ENCODE measurements around the gene CD226.
"Not testable (repeated sequence)": the region's sequence is repeated elsewhere in the genome, so short reads cannot be mapped to it uniquely, and the experiment has no call there.

Gene CD226

DNA sequence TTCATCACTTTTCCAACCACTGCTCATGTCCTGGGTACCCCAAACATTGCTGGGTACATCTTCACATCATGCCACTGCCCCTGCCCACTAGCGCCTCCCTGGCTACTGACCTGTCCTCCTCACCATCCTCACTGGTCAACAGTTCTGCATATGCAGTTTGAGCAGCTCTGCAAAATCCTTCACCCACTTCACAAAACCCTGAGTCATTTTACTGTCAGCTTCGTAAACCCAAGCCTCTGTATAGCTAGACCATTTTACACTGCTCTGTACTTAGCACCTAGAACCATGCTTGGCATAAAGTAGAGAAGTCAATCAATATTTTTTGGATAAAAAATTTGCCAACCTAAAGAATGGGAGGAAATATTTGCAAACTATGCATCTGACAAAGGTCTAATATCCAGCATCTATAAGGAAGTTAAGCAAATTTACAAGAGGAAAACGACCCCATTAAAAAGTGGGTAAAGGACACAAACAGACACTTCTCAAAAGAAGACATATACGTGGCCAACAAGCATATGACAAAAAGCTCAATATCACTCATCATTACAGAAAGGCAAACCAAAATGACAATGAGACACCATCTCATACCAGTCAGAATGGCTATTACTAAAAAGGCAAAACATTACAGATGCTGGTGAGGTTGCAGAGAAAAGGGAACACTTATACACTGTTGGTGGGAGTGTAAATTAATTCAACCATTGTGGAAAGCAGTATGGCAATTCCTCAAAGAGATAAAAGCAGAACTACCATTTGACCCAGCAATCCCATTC lies 48.3 kb downstream of the CD226 start:
- DNase-seq, result not testable (repeated sequence)

DNA sequence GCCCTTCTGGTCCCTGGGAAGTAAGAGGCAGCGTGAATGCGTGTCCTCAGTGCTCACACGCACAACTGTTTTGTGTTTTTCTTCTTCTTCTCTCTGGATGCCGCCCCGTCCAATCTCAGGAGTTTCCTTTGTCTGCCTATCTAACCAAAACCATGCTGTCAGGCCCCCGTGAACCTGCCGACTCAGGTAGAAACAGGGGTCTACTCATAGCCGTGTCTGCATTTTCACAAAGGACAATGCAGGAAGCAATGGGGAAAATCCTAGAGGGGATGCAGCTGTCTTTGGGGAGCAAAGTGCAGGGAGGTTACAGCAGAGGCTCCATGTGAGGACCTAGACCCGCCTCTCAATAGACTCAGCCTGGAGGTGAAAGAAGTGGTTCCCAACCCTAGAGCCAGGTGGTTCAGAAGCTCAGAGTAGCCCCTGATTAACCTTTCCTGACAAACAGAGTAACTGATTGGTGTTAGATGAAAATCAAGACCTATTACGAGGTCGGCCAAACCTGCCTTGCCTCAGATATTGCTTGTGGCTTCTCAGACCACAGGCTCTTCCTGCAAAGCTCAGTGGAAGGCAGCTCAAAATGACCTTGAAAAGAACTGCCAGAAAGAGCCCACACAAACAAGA lies 49.3 kb downstream of the CD226 start:
- DNase-seq, result no peak

DNA sequence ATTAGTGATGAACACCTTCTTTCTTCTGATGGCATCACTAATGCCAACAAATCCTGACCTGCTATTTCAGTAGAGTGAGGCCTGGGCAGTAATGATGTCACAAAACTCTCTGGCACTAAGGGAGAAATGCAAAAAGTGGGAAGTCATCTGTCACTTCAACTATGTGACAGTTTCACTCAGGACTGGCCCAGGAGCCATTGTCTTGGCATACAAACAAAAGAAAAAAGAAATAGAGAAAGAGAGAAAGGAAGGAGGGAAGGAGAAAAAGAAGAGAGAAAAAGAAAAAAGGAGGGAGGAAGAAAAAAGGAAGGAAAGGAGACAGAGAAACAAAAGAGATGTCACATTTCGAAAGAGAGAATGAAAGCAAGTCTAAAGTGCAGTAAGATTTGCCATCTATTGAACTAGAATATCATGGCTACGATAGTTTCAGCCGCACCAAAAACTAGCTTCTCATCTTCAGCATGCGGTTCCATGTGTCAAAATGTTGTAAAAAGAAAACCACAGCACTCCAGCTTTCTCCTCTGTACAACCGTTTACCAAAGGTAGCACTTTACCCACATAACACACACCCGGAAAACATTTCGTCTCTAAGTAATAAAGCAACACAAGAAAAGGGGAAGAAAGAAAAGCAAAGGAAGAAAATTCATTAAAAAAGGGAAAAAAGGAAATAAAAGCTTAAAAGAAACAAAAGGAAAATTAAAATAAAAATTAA lies 50.1 kb downstream of the CD226 start:
- peak in 1 of 2 donors; percentile 6 for DNase-seq

DNA sequence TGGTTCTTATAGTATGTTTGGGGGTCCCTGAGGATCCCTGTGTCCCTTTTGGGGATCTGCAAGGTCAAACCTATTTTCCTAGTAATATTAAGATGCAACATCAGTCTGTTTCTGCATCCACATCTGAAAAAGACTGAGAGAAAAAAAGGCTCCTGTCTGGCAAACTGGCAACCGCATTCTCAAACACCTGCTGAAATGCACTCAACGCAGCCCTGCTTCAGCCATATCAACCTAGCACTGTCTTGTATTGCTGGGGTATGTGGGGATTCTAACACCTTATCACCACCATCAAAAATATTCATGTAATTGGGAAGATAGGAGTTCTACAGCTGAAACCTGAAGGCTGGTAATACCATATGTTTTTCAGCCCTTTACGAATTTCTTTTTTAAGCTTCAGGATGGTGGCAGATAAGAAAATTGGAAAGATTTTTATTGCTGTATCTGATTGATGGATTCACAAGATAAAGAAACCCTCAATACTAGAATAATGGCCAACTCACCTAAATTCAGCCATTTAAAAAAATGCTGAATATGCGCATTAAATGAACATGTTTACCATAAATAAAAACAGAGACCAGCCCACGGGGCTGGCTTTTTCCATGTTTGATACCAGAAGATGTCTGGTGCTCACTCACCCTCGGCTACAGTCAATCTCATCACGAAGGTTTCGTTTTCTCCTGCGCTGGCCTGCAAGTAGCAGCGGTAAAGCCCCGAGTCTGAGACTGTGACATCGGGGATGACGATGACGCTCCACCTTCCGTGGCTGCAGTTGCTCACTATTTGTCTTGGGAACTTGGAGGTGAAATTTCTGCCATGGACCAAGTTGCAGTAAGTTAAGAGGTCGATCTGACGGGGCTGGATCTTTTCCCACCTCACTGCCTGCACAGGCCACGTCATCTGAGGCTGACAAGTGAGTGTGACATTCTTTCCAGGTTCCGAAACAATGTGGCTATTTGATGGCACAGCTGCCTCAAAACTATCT lies 52.3 kb downstream of the CD226 start:
- DNase-seq, result no peak

DNA sequence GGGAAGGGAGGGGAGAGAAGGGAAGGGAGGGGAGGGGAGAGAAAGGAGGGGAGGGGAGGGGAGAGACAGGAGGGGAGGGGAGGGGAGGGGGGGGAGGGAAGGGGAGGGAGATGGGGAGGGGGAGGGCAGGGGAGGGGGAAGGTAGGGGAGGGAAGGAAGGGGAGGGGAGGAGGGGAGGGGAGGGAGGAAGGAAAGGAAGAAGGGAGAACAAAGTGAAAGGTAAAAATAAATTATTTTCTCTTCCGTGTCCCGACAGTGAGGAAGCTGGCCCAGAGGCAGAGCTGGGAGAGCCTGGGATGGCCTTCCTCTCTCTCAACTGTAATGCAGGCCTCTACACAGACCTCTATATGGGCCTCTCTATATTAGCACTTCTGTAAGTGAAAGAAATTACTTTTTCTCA lies 53.2 kb downstream of the CD226 start:
- no peak for DNase-seq

DNA sequence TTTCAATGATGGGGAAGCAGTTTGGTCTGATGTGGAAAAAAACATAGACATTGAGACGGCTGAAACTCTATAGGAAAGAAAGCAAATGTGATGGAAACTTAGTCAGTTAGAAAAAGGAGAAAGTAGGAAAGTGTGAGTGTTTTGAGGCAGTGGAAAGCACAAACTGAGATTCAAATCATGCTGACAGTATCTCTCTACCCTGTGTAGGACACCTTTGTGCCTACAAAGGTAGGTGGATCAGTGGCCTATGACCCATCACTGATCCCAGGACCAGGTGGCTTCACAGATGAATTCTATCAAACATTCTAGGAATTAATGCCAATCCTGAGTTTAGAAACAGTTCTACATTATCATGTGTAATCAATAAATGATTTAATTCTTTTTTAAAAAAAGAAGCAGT lies 57.1 kb downstream of the CD226 start:
- no peak for DNase-seq

DNA sequence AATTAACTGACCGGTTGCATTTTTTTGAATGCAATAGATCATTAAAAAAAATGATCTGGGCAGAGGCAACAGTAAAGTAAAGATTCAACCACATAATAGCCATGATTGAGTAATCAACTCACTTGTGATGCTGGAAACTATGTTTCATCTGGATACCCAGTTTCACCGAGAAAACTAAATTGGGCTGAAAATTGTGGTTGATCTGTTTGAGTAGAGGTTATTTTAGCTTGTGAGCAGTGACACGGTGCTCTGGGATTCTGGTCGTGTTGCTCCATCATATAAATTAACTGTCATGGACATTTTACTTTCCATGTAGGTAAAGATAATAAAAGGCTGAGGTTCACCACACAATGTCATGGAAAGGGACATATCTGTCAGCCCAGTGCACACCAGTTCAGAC lies 58.7 kb downstream of the CD226 start:
- DNase-seq, result no peak

DNA sequence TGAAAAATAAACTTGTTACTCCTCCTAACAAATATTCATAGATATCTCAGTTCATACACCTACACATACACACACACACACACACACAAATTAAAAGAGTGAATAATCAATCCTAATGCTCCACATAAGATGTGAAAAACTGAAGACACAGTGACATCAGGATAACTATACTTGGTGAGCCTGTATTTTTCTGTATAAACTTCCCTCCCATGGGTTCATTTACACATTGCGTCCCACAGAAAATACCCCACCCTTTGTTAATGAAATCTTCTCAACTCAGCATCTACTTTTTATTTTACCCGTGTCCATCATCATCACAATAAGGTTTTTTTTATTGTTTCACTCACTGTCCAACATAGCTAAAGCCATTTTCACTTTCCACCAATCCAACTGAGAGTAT lies 60.4 kb downstream of the CD226 start:
- no peak for DNase-seq

DNA sequence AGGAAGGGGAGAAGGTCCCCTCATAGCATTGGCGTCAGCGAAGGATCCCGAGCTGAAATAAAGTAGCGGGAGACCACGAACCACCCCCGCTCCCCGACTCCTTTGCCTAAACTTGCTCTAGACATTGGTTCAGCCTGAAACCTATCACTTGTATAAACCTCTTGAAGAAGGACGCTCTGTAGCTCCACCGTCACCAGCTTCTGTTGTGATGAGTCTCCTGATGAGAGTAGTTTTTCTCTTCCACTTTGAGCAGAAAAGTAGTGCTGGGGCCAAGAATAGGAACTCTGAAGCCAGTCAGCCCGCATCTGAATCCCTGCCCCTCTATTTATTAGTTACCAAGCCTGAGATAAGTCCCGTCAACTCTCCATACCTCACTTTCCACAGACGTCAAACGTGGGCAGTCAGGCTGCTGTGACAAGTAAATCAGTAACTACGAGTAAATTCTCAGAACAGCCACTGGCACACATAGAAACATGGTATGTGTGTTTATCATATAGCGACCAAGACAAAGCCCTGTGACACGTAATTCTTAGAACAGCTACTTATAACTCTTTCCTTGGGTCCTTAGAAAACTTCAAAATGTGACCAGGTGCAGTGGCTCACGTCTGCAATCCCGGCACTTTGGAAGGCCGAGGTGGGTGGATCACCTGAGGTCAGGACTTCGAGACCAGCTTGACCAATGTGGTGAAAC lies 61.7 kb downstream of the CD226 start:
- DNase-seq, result no peak

DNA sequence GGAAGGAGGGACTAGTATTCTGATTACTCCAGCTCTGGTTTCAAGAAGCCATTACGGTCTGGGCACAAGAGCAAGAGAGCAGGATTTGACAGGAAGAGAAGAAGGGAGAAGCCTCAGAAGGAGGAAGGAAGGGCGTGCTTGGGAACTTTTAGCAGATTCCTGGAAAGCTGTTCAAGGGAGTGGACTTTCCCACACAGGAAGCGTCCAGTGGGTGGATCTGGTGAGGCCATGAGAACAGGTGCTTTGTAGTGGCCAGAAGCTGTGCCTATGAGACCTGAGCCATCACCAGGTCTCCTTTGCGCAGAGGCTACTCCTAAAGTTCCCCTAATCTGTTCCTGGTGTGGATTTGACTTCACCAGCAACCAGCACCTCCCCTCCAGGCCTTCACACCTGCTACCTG lies 62.3 kb downstream of the CD226 start:
- DNase-seq, result no peak

DNA sequence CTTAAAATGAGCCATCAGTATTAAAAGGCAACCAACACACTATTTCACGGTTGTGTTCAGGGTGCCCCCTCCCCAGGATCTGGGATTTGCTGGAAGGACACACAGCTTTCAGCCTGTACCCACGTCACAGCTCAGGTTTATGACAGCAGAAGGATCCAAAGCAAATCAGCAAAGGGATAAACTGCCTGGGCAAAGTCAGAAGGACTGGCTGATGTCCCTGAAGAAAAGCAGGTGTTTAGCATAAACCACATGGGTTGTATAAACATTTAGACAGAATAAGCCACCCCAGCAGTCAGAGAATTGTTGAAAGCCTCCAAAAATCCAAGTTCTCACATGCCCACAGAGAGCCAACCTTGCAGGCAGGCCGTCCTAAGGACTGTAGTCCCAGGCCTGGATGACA lies 63.9 kb downstream of the CD226 start:
- DNase-seq, result no peak

DNA sequence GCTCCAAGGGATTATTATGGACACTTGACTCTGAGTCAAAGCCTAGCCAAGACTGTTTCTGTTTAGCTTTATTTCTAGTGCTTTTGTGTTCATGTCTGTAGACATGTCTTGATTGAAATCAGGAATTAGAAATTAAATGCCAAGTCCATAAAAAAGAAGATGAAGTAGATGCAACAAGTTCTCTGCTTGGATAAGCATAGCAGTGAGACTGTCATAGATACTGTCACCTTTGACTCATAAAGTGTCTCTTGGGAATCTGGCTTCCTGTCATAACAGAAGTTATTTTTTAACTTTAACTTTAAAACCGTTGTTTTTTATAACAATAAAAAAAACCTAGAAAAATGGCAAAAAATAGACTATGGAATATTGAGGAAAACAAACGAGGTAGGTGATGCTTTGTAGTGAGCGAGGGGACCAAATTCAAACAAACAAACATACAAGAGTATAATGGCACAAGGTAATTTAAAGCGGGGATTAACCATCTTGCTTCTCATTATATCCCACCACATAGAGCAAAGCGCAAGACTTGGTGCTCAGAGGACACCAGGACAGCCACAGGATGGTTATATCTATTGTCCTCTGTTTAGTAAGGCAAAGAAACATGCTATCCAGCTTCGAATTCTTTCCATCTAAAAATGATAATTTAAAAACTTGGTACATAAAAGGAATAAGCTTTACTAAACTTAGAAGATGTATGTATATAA lies 64.6 kb downstream of the CD226 start:
- DNase-seq, result no peak

DNA sequence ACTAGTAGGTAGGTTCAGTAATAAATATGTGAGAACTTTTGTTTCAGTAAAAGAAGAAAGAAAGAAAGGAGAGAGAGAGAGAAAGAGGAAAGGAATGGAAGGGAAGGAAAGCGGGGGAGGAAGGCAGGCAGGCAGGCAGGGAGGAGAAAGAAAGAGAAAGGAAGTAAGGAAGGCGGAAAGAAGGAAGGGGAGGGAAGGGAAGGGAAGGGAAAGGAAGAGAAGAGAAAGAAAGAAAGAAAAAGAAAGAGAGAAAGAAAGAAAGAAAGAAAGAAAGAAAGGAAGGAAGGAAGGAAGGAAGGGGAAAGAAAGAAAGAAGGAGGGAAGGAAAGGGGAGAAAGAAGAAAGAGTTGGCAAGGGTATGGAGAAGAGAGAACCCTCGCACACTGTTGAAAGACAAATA lies 67.6 kb downstream of the CD226 start:
- DNase-seq, result no peak

DNA sequence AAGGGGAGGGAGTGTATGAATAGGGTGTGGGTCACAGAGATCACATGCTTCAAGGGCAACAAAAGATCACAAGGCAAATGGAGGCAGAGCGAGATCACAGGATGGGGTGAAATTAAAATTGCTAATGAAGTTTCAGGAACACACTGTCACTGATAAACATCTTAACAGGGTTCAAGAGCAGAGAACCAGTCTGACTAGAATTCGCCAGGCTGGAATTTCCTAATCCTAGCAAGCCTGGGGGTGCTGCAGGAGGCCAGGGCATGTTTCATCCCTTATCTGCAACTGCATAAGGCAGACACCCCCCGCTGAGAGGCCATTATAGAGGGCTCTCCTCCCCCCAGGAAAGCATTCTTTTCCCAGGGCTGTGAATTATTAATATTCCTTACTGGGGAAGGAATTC lies 68.6 kb downstream of the CD226 start:
- DNase-seq, result not testable (repeated sequence)

DNA sequence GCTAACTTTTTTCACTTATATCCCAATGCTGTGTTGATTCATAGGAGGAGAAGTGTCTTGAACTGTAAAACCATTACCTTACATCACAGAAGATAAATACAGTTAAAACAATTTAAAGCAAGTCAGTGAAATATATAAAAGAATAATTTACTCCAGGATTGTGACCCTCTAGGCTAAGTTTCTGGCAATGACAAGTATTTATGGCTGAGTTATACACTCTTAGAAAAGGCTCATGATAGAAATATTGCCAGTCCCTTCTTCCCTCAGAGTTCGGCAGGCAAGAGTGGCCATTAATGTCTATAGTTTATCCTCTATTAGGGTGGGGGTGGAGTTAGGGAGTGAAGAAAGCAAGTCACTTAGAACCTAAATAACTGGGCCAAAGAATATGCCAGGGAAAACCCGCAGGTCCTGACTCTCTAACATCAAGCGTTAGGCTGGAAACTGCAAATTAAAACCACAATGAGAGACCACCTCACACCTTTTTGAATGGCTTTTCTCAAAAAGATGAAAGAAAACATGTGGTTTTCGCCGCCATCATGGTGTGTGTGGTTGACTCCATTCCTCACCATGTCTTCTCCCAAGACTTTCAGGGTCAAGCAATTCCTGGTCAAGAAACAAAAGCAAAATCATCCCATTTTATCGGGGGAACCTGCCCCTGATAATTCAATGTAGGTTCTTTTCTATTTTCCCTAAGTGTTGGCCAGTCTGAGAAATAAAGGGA lies 69.3 kb downstream of the CD226 start:
- no peak for DNase-seq

DNA sequence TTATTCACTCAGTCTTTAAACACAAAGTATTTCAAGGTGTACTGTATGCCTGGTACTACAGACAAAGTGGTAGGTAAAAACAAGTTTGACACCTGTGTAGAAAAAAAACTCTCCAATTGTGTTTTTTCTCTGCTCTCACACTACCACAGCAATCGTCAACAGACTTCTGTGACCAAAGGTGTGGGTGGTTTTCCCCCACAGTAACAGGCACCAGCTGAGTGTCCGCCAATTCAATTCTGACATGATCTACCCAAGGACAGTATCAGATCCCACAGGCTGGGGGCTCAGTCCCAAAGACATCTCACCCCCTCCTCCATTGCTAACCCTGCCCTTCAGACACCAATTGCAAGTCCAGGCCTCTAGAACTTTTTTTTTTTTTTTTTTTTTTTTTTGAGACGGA lies 71.2 kb downstream of the CD226 start:
- DNase-seq, result no peak

DNA sequence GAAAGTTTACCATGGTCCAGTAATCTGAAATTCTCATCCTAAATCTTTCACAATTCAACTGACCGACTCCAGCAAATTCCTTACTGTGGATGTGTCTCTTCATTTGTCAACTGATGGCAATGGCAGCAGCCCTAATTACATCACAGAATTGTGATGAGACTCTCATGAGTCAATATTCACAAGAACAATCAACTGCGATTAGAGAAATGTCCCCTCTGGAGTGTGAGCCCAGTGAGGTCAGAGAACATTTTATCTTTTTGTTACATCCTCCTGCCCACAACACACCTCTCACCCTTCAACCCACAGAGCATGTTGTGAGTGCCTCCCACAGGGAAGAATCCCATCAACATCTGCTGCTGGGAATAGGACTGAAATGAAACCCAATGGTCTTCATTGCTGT lies 73.6 kb downstream of the CD226 start:
- no peak for DNase-seq

DNA sequence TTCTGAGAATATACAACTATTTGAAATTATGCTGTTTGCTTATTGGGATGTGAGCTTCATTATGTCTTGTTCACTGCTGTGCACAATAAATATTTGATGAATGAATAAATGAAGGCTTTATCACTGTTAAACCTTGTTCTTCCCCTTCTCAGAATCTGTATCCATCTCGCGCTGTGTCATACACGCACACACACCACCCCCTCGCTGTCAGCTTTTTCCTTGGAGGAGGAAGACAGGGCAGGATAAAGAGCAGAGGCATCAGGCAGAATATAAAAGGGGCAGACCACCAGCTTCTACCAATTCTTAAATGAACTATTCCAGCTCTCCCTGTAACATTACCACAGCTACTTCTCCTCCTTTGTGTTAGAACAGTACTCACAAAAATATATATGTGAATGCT lies 75.0 kb downstream of the CD226 start:
- DNase-seq, result no peak

DNA sequence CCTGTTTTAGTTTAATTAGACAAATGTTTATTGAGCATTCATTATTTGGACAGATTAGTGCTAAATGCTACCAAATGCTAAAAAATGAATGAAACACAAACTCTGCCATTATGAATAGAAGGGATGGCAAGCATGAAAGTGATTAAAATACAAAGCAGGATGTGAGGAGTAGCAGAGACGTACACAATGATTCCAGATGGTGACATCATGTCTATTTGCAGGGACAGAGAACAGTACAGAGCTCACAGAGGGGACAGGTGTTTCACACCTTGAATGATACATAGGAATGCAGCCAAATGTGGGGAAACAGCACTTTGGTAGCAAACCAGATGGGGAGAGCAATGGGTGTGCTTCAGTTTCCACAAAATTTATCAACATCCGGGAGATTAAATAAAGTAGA lies 76.3 kb downstream of the CD226 start:
- no peak for DNase-seq

DNA sequence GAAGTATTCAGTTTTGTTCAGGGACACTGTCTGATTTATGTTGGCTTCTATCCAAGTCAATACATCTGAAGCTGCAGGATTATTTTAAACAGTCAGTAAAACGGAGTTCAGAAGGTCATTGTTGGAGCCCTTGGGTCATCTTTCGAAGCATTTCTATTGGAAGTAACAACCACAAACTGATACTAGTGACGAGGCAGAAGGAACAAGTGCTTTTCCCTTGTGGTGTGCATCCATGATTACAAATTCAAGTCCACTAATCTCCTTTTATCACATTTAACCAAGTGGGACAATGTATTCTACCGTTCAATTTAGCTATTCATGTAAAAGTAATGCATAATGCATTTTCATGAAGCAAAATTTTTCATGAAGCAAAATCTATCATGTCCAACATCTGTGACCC lies 76.9 kb downstream of the CD226 start:
- no peak for DNase-seq

DNA sequence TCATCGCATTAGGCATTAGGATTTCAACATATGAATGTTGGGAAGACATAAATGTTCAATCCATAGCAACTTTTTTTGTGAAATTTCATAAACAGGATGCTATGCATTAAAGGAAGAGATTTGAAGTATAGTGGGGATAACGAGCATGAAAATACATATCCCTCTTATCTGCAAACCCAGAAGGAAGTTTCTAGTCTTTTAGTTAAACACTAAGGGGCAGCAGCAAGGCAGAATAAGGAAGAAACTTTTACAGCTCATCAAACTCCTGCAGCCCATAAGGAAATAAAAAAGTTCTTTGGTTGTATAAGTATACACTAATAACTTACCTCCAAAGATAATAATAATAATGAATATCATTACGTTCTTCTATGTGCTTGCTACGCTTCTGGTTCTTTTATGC lies 81.5 kb downstream of the CD226 start:
- no peak for DNase-seq
